DMS79 (cell line): ENCODE results near the gene SGK2.

Experiments used
- DNase-seq: peaks from one replicate; lab custom pipeline; 2025; lab: John Stamatoyannopoulos, UW

Gene SGK2

DNA sequence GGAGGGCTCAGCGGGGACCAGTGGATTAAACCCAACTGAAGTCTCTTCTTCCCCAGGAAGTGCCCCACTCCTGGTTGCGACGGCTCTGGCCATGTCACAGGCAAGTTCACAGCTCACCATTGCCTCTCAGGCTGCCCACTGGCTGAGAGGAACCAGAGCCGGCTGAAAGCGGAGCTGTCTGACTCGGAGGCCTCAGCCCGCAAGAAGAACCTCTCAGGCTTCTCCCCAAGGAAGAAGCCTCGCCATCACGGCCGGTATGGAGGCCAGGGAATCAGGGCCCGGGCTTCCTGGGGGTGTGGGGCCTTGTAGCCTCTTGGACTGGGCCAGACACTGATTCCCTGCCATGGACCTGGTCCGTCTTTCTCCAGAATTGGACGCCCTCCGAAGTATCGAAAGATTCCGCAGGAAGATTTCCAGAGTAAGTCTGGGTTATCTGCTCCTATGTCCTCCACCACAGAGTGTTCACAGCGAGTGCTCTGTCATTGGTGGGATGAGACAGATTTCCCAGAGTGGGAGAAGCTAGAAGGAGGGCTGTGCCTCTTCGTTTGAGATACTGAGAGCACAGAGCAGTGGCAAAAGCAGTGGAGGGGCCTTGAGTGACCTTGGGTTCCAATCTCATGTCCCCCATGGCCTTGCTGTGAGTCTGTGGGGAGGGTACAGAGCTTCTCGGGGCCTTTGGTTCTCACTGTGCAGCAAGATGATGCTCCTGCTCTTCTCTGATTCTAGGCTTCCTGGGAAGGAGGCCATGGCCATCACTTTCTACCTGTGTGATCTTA is 22.6 kb upstream of the SGK2 start:
- no peak for DNase-seq

DNA sequence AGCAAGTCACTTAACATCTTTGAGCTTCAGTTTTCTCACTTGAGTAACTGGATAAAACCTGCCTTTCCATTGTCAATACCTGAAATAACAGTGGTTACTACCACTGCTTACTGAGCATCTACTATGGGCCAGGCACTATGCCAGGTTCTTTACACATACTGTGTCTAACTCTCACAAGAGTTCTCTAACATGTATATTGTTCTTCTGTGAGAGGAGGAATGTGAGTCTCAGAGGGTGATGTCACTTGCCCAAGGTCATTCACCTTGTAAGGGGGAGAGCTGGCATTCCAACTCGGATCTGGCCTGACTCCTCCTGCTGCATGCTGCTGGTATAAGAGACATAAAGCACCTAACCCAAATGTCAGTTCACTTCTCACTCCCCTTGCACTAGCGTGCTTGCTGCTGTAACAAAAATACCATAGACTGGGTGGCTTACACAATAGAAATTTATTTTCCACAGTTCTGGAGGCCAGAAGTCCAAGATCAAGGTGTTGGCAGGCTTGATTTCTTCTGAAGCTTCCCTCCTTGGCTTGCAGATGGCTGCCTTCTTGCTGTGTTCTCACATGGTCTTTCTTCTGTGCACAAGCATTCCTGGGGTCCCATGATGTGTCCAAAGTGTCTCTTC is 21.9 kb upstream of the SGK2 start:
- no peak for DNase-seq

DNA sequence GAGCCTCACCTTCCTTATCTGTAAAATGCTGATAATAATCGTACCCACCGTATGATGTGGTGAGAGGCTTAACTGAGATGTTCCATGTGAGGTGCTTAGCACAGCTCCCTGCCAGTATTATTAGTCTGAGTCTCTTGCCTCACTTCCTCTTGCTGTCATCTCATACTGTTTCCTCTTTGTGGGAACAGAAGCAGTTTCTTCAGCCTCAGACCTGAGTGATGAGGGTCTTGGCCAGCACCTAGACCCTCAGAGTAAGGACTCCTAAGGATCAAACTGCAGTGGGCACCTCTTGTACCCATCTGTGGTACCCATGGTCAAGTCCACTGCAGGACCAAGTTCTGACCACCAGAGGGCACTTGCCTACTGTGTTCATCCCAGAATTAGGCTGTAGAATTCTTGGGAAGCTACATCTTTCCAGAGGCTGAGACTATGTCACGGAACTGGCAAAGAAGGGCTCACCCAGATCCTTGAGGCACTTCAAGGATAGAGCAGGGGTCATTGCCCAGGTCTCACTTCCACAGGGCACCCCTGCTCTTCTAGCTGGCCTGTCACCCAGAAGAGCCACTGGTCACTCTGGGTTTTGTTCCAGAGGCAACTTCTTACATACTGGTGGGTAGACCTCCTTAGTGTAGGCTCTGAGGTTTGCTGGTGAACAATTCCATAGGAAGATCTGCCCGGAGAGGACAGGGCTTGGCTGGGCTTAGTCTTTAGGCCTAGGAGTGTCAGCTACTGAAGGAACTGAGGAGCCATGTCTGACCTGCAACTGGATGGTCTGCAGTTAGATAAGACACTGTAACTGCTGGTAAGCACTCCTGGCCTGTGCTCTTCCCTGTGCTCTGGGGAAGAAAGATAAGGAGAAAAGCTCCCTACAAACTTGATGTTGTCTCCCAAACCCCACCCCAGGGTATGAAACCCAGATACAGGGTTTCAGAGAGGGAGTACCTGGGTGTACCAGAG is 20.6 kb upstream of the SGK2 start:
- no peak for DNase-seq

DNA sequence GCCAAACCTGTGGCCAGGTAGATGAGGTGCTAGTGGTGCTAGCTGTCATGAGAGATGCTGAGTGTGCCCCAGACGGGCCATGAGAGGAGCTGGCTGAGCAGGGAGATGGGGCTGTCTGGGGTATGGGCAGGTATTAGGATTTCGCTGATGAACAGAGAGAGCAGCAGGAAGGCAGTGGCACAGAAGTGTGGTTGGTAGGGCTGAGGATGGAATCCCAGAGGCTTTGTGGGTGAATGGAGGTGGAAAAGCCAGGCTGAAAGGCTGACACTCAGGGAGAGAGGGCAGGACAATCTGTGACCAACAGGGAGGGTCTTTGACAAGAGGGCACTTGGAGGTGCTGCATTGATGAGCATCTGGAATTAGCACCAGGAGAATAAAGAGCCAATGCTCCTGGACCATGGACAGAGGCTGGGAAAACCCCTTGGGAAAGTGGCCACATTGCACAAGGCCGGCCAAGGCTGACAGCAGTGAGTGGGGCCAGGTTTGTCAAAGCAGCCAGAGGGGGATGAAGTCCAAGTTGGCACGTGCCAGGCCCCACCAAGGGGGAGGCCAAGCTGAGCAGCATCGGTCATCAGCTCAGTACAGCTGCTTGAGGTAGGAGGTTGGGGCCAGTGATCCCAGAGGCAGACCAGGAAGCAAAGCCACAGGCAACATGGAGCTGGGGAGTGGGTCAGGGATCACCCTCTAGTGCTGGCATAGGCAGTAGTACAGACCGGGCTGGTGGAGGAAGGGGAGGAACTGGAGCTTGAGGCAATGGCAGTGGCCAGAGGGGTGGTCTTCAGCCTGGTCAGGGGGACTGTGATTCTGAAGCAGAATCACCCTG is 19.7 kb upstream of the SGK2 start:
- no peak for DNase-seq

DNA sequence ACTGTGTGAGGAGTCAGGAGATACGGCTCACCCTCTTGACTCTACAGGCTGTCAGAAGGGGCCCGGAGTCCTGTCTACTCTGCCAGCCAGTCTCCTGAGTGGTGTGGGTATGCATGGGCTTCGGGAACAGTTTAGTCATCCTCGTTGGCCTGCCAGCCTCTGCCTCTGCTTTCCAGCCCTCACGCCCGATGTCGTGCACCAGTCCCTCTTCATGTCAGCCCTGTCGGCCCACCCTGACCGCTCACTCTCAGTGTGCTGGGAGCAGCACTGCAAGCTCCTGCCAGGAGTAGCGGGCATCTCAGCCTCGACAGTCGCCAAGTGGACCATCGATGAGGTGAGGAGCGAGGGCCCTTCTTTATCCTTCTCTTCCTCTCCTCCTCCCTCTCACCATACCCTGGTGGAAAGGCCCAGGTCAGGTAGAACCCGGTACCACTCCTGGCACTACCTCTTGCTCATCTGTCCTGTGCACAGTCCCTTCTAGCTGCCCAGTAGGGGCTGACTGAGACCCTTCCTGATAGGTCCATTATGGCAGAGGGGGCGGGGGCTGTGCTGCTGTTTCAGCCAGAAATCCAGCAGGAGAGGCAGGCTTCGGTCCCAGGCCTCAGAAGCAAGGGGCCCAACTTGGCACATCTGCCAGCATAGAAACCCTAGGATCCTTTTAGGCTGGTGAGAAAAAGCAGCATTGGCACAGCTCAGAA is 18.7 kb upstream of the SGK2 start:
- no peak for DNase-seq

DNA sequence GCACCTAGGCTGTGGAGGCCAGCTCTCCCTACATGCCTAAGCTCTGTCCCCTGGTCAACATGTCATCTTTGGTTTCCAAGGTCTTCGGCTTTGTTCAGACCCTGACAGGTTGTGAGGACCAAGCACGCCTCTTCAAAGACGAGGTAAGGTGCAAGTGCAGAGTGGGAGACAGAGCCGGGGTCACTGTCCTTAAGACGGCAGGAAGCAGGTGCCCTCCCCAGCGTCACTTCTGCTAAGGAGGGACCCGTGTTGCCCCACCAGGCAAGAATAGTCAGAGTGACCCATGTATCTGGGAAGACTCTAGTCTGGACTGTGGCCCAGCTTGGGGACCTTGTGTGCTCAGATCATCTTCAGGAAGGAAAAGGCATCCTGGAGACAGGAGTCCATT is 18.2 kb upstream of the SGK2 start:
- no peak for DNase-seq

DNA sequence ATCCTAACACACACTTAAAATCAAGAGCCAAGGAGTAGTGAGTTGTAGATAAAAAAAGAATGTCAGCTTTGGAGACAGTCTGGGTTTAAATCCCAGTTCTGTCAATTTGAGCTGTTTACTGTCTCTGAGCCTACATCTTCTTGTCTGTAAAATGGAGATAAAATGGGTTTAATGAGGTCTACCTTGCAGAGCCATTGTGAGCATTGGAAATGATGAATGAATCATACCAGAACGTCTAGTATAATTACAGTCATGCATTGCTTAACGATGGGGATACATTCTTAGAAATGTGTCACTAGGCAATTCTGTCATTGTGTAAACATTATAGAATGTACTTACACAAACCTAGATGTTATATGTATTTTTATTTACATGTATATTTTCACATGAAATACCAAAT is 17.6 kb upstream of the SGK2 start:
- no peak for DNase-seq

DNA sequence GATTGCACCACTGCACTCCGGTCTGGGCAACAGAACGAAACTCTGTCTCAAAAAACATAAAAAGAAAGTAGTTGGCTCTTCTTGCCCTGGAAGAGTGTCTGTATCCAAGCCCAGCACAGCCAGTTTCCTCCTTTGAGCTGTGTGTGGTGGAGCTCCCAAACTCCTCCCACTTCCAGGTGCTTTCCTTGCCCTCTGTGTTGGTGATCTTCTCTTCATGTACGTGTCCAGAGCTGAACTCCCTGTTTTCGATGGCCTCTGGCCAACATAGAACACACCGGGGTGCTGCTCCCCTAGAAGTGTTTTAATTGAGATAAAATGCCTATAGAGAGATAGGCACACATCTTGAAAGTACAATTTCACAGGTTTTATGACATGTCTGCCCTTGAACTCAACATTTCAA is 16.7 kb upstream of the SGK2 start:
- no peak for DNase-seq

DNA sequence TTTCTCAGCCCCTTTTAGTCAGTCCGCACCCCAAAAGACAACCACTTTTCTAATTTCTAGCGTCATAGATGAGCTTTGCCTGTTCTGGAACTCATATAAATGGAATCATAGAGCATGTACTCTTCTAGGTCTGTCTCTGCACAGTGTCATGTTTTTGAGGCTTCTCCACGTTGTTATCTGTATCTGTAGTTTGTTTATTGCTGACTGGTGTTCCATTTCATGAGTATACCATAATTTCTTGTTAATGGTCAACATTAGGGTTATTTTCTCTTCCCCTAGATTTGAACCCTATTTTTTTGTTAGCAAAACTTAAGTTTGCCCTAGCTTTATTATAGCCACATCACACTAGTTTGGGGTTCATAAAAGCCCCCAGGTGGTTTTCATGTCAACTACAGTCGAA is 16.2 kb upstream of the SGK2 start:
- no peak for DNase-seq

DNA sequence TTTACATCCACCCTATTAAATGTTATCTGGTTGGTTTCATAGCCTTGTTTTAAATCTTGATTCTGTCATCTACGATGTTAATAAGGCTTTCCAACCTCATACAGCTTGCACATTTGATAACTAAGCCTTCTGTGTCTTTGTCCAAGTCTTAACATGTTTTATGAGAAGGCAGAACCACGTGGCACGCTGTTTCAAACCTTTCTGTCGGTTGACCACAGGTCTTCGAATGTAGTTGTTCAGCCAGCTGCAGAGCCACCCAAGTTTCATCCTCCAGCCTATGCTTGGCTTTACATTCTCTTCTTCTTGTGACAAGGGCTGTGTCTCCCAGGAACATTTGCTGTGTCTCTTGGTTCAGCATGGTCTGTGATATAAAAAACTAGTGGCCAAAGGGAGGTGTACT is 15.7 kb upstream of the SGK2 start:
- no peak for DNase-seq

DNA sequence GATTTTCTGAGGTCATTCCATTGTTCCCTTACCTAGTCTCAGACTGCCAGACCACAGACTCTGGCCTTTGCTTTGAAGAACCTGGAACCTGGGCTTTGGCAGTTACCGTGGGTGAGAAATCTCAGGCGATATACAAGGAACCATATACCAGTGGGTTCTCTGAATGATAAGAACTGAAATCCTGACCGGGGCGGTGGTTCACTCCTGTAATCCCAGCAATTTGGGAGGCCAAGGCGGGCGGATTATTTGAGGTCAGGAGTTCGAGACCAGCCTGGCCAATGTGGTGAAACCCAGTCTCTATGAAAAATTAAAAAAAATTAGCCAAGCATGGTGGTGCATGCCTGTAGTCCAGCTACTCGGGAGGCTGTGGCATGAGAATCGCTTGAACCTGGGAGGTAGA is 14.3 kb upstream of the SGK2 start:
- DNase-seq = no peak

DNA sequence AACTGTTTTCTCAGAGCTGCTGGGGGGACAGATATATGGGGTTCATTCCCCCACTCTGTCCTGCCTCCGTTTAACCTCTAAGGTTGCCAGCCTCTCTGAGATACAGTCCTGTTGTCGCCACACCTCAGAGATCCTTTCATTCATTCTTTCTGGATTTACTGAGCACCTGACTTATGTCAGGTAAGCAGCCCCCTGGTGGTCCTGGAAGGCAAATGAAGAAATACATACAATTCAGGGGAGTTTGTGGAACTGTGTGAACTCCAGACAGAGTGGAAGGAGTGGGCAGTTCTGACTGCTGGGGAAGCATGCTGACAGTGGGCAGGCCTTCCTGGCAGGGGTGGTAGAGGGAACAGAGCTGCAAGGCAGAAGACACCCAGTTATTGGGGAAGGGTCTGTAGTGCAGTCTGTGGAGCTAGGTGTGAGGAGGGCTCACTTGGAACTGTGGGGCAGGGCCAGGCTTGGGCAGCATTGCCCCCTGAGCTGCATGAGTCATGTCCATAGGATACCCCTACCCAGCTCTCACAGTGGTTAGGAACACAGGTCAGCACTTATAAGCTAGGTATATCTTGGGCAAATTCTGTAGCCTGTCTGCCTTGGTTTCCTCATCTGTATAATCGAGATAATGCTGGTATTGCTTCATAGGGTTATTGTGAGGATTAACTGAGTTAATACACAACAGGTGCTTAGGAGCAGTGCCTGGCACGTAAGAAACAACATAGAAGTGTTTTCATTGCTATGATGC is 12.8 kb upstream of the SGK2 start:
- DNase-seq = no peak

DNA sequence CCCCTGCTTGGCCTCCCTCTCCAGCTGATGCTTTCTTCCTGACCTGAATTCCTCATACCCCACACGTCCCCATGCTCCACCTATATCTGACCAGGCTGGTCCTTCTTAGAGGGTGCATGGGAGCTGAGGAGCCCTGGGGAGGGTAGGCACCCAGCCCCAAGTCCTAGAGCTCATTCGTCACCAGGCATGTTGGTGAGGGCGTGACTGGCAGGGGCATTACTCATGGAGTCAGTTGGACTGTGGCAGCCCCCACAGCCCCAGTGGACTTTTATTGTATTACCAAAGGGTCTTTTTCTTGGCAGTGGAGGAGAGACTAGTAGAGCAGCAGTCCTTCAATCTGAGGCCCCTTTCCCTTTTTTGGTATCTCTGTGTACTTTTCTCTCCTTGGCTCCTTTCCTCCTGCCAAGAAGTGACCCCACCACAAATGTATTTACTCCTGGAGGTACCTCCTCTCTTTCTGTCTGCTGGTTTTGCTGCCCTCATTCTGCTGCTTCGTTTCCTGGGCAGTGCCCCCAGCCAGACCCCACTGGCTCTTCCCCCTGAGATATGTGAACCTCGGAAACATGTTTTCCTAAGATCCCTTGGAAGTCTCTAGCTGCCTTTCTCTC is 10.4 kb upstream of the SGK2 start:
- no peak for DNase-seq

DNA sequence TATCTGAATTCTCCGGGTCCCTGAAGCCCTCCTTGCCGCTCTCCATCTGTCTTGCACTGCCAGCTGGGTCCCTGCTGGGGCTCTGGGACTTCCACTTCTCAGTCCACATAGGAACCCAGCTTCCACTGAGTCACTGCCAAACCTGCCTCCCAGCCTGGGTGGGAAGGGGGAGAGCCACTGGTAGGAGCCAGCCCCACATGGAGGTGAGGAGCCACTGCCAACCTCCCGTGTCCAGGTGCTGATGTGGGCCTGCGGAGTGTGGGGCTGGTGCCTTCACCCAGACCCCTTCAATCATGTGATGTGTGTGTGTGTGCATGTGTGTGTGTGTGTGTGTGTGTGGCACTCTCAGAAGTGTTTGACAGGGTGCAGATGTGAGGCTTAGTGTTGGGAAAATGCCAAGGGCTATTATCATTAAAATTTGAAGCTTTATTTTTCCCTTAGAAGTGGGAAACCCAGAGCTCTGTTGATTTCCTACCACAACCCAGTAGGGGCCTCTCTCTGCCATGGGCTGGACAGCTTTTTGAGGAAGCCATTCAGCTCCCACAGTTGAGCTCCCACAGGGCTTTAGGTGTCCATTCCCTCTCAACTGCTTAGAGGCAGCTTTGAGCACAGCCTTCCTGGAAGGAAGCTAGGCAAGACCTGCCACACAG is 9.3 kb upstream of the SGK2 start:
- DNase-seq = no peak

DNA sequence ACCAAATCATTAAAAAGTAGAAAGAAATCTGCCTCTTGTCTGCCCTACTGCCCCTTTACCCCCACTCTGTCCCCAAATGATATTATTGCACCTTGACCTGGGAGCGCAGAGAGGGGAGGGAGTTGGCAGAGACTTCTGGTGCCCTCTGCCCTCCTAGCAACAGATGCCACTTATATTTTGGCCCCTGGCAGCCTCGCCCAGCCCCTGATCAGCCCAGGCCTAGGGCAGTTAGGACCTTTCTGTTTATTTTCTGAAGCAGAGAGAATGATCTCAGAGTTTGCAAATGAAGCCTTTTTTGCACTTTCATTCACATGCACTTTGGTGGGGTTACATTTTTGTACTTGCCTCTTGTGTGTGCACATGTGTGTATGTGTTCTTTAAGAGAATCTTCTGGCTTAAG is 8.4 kb upstream of the SGK2 start:
- DNase-seq = no peak

DNA sequence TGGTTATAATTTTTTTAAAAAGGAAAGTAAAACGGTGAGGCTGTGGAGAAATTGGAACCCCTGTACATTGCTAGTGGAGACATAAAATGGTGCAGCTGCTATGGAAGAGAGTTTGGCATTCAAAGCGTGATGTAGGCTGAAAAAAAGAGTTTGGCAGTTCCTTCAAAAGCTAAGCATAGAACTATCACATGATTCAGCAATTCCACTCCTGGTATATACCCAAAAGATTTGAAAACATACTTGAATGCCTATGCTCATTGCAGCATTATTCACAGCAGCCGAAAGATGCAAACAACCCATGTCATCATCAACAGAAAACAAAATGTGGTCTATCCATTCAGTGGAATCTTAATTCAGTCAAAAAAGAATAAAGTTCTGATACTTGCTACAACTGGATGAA is 4.5 kb upstream of the SGK2 start:
- DNase-seq = no peak

DNA sequence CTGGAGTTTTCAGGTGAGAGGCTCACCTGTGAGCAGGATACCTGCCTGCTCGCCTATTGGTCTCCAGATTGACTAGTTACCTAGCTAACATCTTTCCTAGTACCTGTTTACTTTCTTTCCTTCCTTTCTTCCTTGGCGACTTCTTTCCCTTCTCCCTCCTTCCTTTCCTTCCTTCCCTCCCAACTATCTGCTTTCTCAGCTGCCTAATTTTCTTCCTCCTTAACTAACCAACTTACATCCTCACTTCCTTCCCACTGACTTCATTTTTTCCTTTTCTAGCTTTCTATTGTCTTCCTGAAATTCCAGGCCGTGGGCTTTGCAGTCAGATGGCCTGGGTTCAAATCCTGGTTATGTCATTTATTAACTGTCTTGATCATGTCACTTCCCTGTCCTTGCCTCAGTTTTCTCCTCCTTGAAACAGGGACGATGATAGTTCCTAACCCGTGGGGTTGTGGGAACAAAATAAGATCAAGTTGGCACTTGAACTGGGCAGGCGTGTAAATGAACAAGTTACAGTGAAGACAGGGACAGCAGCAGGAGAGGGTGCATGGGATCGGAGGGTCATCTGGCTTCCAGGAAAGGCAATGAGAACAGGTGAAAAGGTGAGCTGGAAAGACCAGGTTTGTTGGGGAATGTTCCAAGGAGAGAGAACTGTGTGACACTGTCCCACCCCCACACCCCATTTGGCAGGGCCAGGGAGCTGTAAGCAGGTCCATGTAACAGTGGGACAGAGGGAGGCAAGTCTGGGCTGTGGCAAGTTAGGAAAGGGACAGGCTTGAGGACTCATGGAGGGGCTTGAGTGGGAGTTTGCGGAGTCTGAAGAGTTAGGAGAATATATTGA is 540 bp downstream of the SGK2 start:
- DNase-seq = no peak

DNA sequence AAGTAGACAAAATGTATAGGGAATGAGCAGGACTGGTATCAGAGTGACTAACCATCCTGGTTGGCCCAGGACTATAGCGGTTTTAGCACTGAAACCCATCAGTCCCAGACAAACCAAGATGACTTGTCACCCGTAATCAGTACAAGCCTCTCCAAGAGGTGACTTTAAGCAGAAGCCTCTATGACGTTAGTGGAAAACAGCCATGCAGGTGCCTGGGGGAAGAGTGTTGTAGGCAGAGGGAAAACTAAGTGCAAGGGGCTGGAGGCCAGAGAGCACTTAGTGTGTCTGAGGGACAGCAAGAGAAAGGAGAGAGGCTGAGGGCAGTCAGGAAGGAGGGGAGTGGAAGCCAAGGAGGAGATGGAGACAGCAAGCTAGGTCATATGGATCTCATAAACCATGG is 2.1 kb downstream of the SGK2 start:
- DNase-seq = no peak

DNA sequence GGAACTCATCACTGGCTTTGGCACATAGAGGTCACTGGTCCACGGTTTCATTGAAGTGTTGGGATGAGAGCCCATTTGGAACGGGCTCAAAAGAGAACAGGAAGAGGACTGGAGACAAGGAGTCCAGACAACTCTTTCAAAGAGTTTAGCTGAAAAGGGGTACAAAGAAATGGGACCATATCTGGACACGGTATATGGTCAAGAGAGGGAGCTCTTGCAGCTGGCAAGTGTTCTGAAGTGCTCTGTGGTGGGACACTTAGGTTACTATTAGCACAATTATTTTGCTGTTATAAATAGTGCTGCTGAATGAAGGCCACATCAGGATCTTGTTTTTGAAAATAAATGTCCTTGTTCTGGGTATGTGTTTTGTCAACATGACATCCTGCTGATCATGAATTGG is 4.6 kb downstream of the SGK2 start:
- no peak for DNase-seq
